ENCODE data around the gene TPO.

Gene TPO

DNA sequence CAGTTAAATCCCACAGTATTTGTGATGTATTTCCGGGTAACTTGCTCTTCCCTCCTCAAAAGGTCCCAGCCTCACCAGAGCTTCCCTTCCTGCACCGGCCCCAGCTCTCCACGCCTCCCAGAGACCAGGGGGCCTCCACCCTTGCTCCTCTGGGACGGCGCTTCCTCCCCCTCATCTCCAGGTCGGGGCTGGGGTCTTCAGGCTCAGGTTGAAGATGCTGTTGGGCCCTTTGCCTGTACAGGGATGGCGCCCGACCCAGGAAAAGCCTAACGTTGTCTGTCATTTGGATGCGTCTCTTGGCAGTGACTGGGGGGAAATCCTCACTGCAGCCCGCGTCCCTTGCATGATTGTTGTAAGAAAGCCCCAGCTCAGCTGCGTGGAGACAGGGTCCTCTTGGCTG is 126.7 kb downstream of the TPO start:
- H3K36me3 ChIP-seq (ENCODE audit: insufficient read depth, low read length), result no peaks in the 10 kb centered on the region
- 89% methylated on average over 13 of the region's 13 CpGs for WGBS
- no peaks in the 10 kb centered on the region for H3K27me3 ChIP-seq (ENCODE audit: insufficient read depth, low read length)
- no peak overlapping the region for H3K27ac ChIP-seq (ENCODE audit: low read depth, low read length)
- no peak overlapping the region for H3K9ac ChIP-seq (ENCODE audit: low read depth, low read length)
- H3K4me1 ChIP-seq (ENCODE audit: insufficient read depth, low read length), result no peaks in the 10 kb centered on the region
- H3K9me3 ChIP-seq (ENCODE audit: insufficient read depth, low read depth, low read length), result no peaks in the 10 kb centered on the region
- no peak overlapping the region for H3K4me3 ChIP-seq (ENCODE audit: low read length)

DNA sequence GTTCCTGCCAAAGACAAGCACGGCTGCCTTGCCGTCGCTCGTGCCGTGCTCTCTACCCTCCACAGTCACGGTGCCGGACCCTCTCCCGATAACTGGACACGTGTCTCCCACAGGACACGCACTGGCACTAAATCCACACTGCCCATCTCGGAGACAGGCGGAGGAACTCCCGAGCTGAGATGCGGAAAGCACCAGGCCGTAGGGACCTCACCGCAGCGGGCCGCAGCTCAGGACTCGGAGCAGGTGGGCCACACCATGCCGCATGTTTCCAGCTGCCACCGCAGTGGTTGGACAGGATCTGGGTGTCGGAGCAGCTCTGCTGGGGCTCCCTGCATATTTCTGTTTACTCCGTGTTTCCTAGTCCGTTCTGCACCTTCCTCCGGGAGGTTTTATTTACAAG is 127.2 kb downstream of the TPO start:
- Histone ChIP-seq H3K4me1 (ENCODE audit: insufficient read depth, low read length) (no peaks in the 10 kb centered on the region), H3K9ac (ENCODE audit: low read depth, low read length) (no peak overlapping the region), H3K27me3 (ENCODE audit: insufficient read depth, low read length) (no peaks in the 10 kb centered on the region), H3K36me3 (ENCODE audit: insufficient read depth, low read length) (no peaks in the 10 kb centered on the region), H3K9me3 (ENCODE audit: insufficient read depth, low read depth, low read length) (no peaks in the 10 kb centered on the region), H3K4me3 (ENCODE audit: low read length) (no peak overlapping the region), H3K27ac (ENCODE audit: low read depth, low read length) (no peak overlapping the region)
- WGBS, result 93% methylated on average over 25 of the region's 25 CpGs

DNA sequence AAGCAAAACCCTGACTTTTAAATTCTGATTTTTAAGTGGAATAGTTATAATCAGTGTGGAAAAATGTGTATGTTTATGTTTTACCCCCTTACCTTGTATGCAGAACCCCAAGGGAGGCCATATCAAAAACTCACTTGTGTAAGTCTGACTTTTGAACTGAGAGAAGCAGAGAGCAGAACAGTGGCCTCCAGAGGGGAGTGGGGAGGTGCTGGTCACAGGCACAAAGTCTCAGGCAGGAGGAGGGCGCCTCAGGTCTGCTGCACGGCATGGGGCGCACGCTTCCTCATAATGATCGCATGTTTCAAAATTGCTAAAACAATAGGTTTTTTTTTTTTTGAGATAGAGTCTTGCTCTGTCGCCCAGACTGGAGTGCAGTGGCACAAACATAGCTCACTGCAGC is 127.8 kb downstream of the TPO start:
- H3K9ac ChIP-seq (ENCODE audit: low read depth, low read length), result no peak overlapping the region
- no peak overlapping the region for H3K27ac ChIP-seq (ENCODE audit: low read depth, low read length)
- WGBS, result 97% methylated on average over 6 of the region's 6 CpGs
- H3K4me3 ChIP-seq (ENCODE audit: low read length), result no peak overlapping the region
- no peaks in the 10 kb centered on the region for H3K36me3 ChIP-seq (ENCODE audit: insufficient read depth, low read length)
- no peaks in the 10 kb centered on the region for H3K27me3 ChIP-seq (ENCODE audit: insufficient read depth, low read length)
- no peaks in the 10 kb centered on the region for H3K4me1 ChIP-seq (ENCODE audit: insufficient read depth, low read length)
- no peaks in the 10 kb centered on the region for H3K9me3 ChIP-seq (ENCODE audit: insufficient read depth, low read depth, low read length)

DNA sequence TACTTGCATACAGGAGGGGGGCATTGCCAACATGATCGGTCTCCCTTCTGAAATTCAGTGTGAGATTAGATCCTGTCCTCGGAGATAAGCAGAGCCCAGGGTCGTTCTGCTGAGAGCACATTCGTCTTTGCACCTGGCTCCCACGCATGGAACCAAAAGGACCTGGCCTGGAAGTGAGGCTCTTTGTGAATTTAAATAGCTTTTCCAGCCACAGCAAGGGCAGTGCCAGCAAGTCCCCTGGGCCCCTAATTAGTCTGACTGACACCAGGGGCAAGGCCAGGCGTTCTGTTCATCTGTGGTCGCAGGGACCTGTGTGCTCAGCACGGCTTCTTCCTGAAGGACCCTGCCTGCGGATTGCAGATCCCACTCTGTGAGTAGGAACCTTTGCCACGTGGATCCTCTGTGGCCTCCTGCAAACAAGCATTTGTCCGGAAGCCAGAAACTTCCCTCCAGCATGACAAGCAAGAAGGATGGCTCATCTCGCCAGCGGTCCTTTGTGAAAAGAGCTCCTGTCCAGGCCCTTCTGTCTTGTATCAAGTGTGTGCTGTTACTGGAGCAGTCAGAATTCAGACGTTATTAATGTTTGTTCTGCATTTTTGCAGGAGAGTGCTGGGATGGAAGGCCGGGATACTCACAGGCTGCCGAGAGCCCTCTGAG is 128.7 kb downstream of the TPO start:
- H3K27ac ChIP-seq (ENCODE audit: low read depth, low read length), result no peak overlapping the region
- 87% methylated on average over 16 of the region's 16 CpGs for WGBS
- no peaks in the 10 kb centered on the region for H3K9me3 ChIP-seq (ENCODE audit: insufficient read depth, low read depth, low read length)
- no peaks in the 10 kb centered on the region for H3K4me1 ChIP-seq (ENCODE audit: insufficient read depth, low read length)
- no peak overlapping the region for H3K9ac ChIP-seq (ENCODE audit: low read depth, low read length)
- no peaks in the 10 kb centered on the region for H3K27me3 ChIP-seq (ENCODE audit: insufficient read depth, low read length)
- no peak overlapping the region for H3K4me3 ChIP-seq (ENCODE audit: low read length)
- H3K36me3 ChIP-seq (ENCODE audit: insufficient read depth, low read length), result no peaks in the 10 kb centered on the region

DNA sequence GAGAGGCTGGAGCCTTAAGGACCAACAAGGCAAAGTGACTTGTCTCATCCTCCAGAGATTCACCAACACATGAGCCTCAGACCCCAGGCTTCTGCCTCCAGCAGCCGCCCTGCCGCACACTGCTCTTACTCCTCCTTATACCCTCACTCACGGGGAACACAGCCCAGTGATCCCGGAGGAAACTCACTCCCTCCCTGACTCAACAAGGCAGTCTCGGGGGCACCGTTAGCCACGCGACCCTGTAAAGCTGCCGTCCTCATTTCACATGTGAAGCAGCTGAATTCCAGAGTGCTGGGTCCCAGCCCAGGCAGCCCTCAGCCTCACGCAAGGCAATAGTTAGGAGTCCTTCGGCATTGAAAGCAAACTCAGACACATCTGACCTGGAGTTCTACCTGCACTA is 129.7 kb downstream of the TPO start:
- H3K4me1 ChIP-seq (ENCODE audit: insufficient read depth, low read length), result no peaks in the 10 kb centered on the region
- H3K4me3 ChIP-seq (ENCODE audit: low read length), result no peak overlapping the region
- no peaks in the 10 kb centered on the region for H3K36me3 ChIP-seq (ENCODE audit: insufficient read depth, low read length)
- H3K9ac ChIP-seq (ENCODE audit: low read depth, low read length), result no peak overlapping the region
- no peak overlapping the region for H3K27ac ChIP-seq (ENCODE audit: low read depth, low read length)
- no peaks in the 10 kb centered on the region for H3K27me3 ChIP-seq (ENCODE audit: insufficient read depth, low read length)
- no peaks in the 10 kb centered on the region for H3K9me3 ChIP-seq (ENCODE audit: insufficient read depth, low read depth, low read length)
- 91% methylated on average over 11 of the region's 11 CpGs for WGBS

DNA sequence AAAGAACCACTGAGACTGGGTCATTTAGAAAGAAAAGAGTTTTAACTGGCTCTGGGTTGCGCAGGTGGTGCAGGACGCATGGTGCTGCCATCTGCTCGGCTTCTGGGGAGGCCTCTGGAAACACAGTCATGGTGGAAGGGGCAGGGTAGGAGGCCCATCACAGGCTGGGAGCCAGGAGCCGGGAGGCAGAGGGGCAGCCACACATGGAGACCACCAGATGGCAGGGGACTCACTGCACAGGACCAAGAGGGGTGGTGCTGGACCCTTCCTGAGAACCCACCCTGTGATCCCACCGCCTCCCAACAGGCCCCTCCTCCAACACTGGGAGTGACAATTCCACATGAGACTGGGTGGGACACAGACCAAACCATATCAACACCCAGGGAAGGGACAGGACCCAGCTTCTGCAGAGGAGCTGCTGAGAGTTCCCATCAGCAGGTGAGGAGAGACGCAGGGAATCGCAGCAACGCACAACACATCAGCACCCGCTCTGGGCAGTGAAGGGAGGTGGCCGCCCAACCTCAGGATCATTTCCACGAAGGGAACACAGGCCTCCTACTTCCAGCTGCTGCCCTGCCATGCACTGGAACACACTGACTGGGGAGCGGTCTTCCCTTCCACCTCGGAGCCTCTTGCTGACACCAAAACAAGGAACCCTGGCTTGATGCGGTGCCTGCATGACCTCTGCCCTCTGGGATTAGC is 130.7 kb downstream of the TPO start:
- no peaks in the 10 kb centered on the region for H3K9me3 ChIP-seq (ENCODE audit: insufficient read depth, low read depth, low read length)
- 95% methylated on average over 14 of the region's 14 CpGs for WGBS

DNA sequence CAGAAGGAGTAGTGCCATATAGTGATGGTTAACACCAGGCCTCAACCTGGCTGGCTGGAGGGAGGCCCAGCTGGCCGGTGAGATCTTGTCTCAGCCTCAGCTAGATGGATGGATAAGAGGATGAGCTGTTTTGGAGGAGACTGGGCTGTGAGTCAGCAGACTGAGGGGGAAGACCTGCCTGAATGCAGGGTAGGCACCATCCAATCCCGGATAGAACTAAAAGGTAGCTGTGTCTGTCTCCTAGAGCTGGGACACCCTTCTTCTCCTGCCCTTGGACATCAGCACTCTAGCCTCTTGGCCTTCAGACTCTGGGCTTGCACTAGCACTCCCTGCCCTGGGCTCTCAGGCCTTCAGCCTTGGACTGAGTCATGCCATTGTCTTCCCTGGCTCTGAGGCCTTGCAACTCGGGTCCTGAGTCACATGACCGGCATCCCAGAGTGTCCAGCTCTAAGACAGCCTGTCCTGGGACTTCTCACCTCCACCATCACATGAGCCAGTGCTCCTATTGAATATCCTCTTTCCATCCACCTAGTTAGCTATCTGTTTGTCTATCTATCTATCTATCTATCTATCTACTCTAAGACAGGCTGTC is 131.3 kb downstream of the TPO start:
- no peak overlapping the region for H3K27ac ChIP-seq (ENCODE audit: low read depth, low read length)
- 78% methylated on average over 4 of the region's 4 CpGs for WGBS
- no peak overlapping the region for H3K4me3 ChIP-seq (ENCODE audit: low read length)
- H3K4me1 ChIP-seq (ENCODE audit: insufficient read depth, low read length), result no peaks in the 10 kb centered on the region
- H3K27me3 ChIP-seq (ENCODE audit: insufficient read depth, low read length), result no peaks in the 10 kb centered on the region
- no peak overlapping the region for H3K9ac ChIP-seq (ENCODE audit: low read depth, low read length)
- H3K36me3 ChIP-seq (ENCODE audit: insufficient read depth, low read length), result no peaks in the 10 kb centered on the region
- H3K9me3 ChIP-seq (ENCODE audit: insufficient read depth, low read depth, low read length), result no peaks in the 10 kb centered on the region

More for the DNA sequence above, 130.7 kb downstream of the TPO start:
- Histone ChIP-seq H3K9ac (ENCODE audit: low read depth, low read length) (no peak overlapping the region), H3K27ac (ENCODE audit: low read depth, low read length) (no peak overlapping the region), H3K4me3 (ENCODE audit: low read length) (no peak overlapping the region), H3K4me1 (ENCODE audit: insufficient read depth, low read length) (no peaks in the 10 kb centered on the region), H3K27me3 (ENCODE audit: insufficient read depth, low read length) (no peaks in the 10 kb centered on the region), H3K36me3 (ENCODE audit: insufficient read depth, low read length) (no peaks in the 10 kb centered on the region)

DNA sequence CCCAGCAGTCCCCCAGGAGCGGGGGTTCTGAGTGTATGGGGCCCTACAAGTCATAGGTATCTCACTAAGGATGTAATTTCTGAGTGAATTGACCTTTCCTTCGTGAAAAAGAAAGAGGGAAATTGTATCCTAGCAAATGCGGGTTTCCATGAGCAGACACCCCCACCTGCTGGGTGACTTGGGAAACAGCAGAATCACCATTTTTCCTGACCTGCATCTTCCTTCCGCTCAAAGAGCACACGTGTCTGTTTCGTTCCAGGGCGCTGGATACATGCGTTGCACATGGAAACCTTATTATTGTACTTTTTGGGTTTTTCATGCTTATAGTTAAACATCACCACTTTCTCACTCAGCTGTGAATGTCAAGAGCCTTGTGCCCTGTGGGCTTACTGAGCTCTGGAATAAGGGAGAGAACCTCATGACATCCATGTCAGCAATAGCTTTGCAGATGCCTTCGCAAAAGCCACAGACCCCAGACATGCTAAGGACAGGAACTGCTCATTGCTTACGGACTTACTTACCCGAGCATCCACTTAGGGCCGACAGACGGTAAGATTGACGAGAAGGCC is 132.8 kb downstream of the TPO start:
- no peak overlapping the region for H3K9ac ChIP-seq (ENCODE audit: low read depth, low read length)
- H3K27me3 ChIP-seq (ENCODE audit: insufficient read depth, low read length), result peaks cover 8% of the 10 kb centered on the region
- H3K36me3 ChIP-seq (ENCODE audit: insufficient read depth, low read length), result no peaks in the 10 kb centered on the region
- H3K4me3 ChIP-seq (ENCODE audit: low read length), result no peak overlapping the region
- 60% methylated on average over 14 of the region's 14 CpGs for WGBS
- no peak overlapping the region for H3K27ac ChIP-seq (ENCODE audit: low read depth, low read length)
- no peaks in the 10 kb centered on the region for H3K9me3 ChIP-seq (ENCODE audit: insufficient read depth, low read depth, low read length)
- H3K4me1 ChIP-seq (ENCODE audit: insufficient read depth, low read length), result no peaks in the 10 kb centered on the region

DNA sequence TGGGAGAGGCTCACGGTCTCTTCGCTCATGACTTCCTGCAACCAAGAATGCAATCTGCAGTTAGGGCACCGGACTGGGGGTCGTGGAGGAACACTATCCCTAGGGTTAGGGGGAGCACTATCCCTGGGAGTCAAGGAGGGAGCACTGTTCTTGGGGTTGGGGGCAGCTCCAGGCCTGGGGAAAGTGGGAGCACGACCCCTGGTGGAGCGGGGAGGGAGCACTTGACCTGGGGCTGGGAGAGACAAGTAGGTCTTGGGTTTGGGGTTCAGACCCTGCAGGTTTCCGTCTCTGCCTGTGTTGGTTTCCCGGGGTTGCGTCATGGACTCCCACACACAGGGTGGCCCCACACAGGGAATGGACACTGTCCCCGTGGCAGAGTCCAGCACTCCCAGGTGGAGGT is 133.6 kb downstream of the TPO start:
- Histone ChIP-seq H3K9ac (ENCODE audit: low read depth, low read length) (no peak overlapping the region), H3K27ac (ENCODE audit: low read depth, low read length) (no peak overlapping the region), H3K4me1 (ENCODE audit: insufficient read depth, low read length) (no peaks in the 10 kb centered on the region), H3K4me3 (ENCODE audit: low read length) (no peak overlapping the region), H3K9me3 (ENCODE audit: insufficient read depth, low read depth, low read length) (no peaks in the 10 kb centered on the region), H3K27me3 (ENCODE audit: insufficient read depth, low read length) (peaks cover 12% of the 10 kb centered on the region), H3K36me3 (ENCODE audit: insufficient read depth, low read length) (no peaks in the 10 kb centered on the region)
- 90% methylated on average over 10 of the region's 10 CpGs for WGBS

DNA sequence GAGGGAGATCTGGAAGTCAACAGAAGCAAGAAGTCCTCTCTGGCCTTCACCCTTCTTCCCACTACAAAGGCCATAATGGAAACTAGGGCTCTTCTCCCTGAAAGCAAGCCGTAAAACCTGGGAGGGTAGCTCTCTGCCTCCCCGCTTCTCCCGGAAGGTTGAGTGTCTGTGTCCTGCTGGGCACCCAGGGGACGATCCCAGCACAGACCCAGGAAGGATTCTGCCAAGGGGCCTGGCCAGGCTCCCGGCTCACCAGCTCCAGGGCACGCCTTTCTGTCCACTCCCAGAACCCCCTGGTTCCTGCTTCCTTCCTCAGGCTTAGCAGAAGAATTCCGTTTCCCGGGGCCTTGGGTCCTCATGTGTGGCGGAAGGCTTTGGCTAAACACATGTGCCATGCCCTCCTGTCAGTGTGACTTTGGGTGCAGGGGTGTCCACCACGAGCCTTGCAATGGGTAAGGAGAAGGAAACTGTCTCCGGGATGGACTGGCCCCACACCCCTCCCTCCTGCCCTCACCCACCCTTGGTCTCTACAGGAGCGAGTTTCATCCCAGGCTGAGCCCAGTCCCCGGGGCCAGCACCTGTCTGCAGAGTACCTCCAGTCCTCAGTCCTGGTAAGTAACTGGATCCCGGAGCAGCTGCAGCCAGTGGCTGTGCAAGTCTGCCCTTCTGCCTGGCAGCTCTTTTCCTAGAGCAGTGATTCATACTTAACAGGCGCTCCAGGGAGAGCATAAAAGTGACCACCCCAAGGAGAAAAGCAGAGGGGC is 135.8 kb downstream of the TPO start:
- Histone ChIP-seq H3K9ac (ENCODE audit: low read depth, low read length) (no peak overlapping the region), H3K4me1 (ENCODE audit: insufficient read depth, low read length) (peaks cover 1% of the 10 kb centered on the region; the same call in 1 of the 2 replicates), H3K36me3 (ENCODE audit: insufficient read depth, low read length) (no peaks in the 10 kb centered on the region), H3K4me3 (ENCODE audit: low read length) (no peak overlapping the region), H3K27me3 (ENCODE audit: insufficient read depth, low read length) (peaks cover 12% of the 10 kb centered on the region), H3K9me3 (ENCODE audit: insufficient read depth, low read depth, low read length) (no peaks in the 10 kb centered on the region), H3K27ac (ENCODE audit: low read depth, low read length) (no peak overlapping the region)
- WGBS, result 88% methylated on average over 15 of the region's 15 CpGs

DNA sequence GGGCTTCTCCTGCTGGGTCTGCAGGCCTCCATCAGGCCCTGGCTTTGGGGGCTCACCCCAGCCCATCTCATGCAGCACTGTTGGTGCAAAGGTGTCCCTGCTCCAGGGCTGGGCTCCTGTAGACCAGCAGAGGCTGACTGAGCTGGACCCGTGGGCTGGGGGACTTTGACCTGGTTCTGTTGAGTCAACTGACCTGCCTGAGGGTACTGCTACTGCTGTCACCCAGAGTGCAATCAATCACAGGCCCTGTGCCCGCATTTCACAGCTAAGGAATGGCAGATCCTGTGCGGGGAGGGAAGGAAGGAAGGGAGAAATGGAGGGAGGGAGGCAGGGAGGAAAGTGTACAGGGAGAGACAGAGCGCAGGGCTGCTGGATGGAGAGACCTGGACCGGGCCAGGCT is 136.8 kb downstream of the TPO start:
- no peaks in the 10 kb centered on the region for H3K9me3 ChIP-seq (ENCODE audit: insufficient read depth, low read depth, low read length)
- H3K36me3 ChIP-seq (ENCODE audit: insufficient read depth, low read length), result no peaks in the 10 kb centered on the region
- H3K4me1 ChIP-seq (ENCODE audit: insufficient read depth, low read length), result peaks cover 3% of the 10 kb centered on the region; the same call in 1 of the 2 replicates
- peaks cover 12% of the 10 kb centered on the region for H3K27me3 ChIP-seq (ENCODE audit: insufficient read depth, low read length)
- WGBS, result 76% methylated on average over 5 of the region's 5 CpGs
- H3K27ac ChIP-seq (ENCODE audit: low read depth, low read length), result no peak overlapping the region
- no peak overlapping the region for H3K9ac ChIP-seq (ENCODE audit: low read depth, low read length)
- H3K4me3 ChIP-seq (ENCODE audit: low read length), result no peak overlapping the region
